ENCODE data around the gene PRDM10. TPM values are rescaled to one million over a fixed set of nuclear protein-coding genes. Genes with fewer than 3 reads are reported as not detected.

Gene PRDM10
- total and polyA plus RNA-seq, 8 donors = 1.7 to 148 (median 7.0) TPM

GRCh38 chr11:129950101-129951091 lies 52.2 kb downstream of the PRDM10 start:
- peak in 1 of 2 donors; percentile 71 for DNase-seq
- H3K27ac ChIP-seq = peak overlapping the region in 3 of 5 donors; percentile 15 to 54 (median 47)

GRCh38 chr11:129948926-129949466 lies 53.6 kb downstream of the PRDM10 start:
- peaks cover 4 to 20% (median 10%) of the 10 kb centered on the region in 4 donors for H3K4me1 ChIP-seq
- no peaks in the 10 kb centered on the region for H3K9me3 ChIP-seq
- DNase-seq = no peak
- no peak overlapping the region for H3K27ac ChIP-seq
- H3K4me3 ChIP-seq = no peak overlapping the region
- intact Hi-C loops (cut with DNase I; ENCODE audit: low total_unique reads) = no loop called here
- WGBS, 5 donors = 86 to 100% (median 94%) methylated on average over 1 of the region's 1 CpG
- peaks cover 6 to 32% (median 28%) of the 10 kb centered on the region in 4 donors for H3K36me3 ChIP-seq
- no peak for TF ChIP-seq POLR2AphosphoS5 (IDR thresholded peaks at IDR 0.05)
- no peak for TF ChIP-seq POLR2A (IDR thresholded peaks at IDR 0.05)
- no peak for TF ChIP-seq CTCF (IDR thresholded peaks at IDR 0.05)
- TF ChIP-seq EP300 (IDR thresholded peaks at IDR 0.05) = no peak
- H3K27me3 ChIP-seq = no peaks in the 10 kb centered on the region

More at GRCh38 chr11:129950101-129951091, 52.2 kb downstream of the PRDM10 start:
- H3K27me3 ChIP-seq = no peaks in the 10 kb centered on the region
- intact Hi-C loops (cut with DNase I; ENCODE audit: low total_unique reads) = no loop called here
- H3K4me3 ChIP-seq = no peak overlapping the region
- H3K9me3 ChIP-seq = no peaks in the 10 kb centered on the region
- TF ChIP-seq CTCF (IDR thresholded peaks at IDR 0.05) = no peak
- no peak for TF ChIP-seq POLR2AphosphoS5 (IDR thresholded peaks at IDR 0.05)
- no peak for TF ChIP-seq EP300 (IDR thresholded peaks at IDR 0.05)
- TF ChIP-seq POLR2A (IDR thresholded peaks at IDR 0.05) = no peak
- WGBS, 5 donors = 19 to 36% (median 28%) methylated on average over 17 of the region's 17 CpGs
- peaks cover 6 to 30% (median 23%) of the 10 kb centered on the region in 4 donors for H3K36me3 ChIP-seq
- H3K4me1 ChIP-seq = peaks cover 4 to 20% (median 10%) of the 10 kb centered on the region in 4 donors

GRCh38 chr11:129947474-129947873 lies 55.2 kb downstream of the PRDM10 start:
- intact Hi-C loops (cut with DNase I; ENCODE audit: low total_unique reads) = no loop called here
- DNase-seq = no peak

GRCh38 chr11:129946965-129947364 lies 55.7 kb downstream of the PRDM10 start:
- Histone ChIP-seq H3K4me1 (peaks cover 4 to 20% (median 10%) of the 10 kb centered on the region in 4 donors), H3K27ac (no peak overlapping the region), H3K27me3 (no peaks in the 10 kb centered on the region), H3K36me3 (peaks cover 10 to 42% (median 39%) of the 10 kb centered on the region in 4 donors), H3K4me3 (no peak overlapping the region), H3K9me3 (no peaks in the 10 kb centered on the region)
- intact Hi-C loops (cut with DNase I; ENCODE audit: low total_unique reads) = no loop called here
- no peak for TF ChIP-seq POLR2AphosphoS5 (IDR thresholded peaks at IDR 0.05)
- no peak for DNase-seq
- 94 to 99% (median 94%) methylated on average over 15 of the region's 15 CpGs for WGBS, 5 donors

More at GRCh38 chr11:129947474-129947873, 55.2 kb downstream of the PRDM10 start:
- Histone ChIP-seq H3K9me3 (no peaks in the 10 kb centered on the region), H3K27me3 (no peaks in the 10 kb centered on the region), H3K4me1 (peaks cover 4 to 20% (median 10%) of the 10 kb centered on the region in 4 donors), H3K36me3 (peaks cover 6 to 37% (median 36%) of the 10 kb centered on the region in 4 donors), H3K4me3 (no peak overlapping the region), H3K27ac (no peak overlapping the region)
- 79 to 92% (median 81%) methylated on average over 5 of the region's 5 CpGs for WGBS, 5 donors
- TF ChIP-seq EP300 (IDR thresholded peaks at IDR 0.05) (no peak), POLR2A (IDR thresholded peaks at IDR 0.05) (no peak)

GRCh38 chr11:129946256-129946655 lies 56.4 kb downstream of the PRDM10 start:
- no peaks in the 10 kb centered on the region for H3K9me3 ChIP-seq
- no peak overlapping the region for H3K27ac ChIP-seq
- H3K36me3 ChIP-seq = peaks cover 10 to 48% (median 47%) of the 10 kb centered on the region in 4 donors
- no peak overlapping the region for H3K4me3 ChIP-seq
- H3K27me3 ChIP-seq = no peaks in the 10 kb centered on the region
- no peak for DNase-seq
- H3K4me1 ChIP-seq = peaks cover 4 to 19% (median 10%) of the 10 kb centered on the region in 4 donors
- 67 to 87% (median 81%) methylated on average over 4 of the region's 4 CpGs for WGBS, 5 donors
- TF ChIP-seq CTCF (IDR thresholded peaks at IDR 0.05) (no peak), POLR2A (IDR thresholded peaks at IDR 0.05) (no peak), POLR2AphosphoS5 (IDR thresholded peaks at IDR 0.05) (no peak), EP300 (IDR thresholded peaks at IDR 0.05) (no peak)
- intact Hi-C loops (cut with DNase I; ENCODE audit: low total_unique reads) = no loop called here
